Measurements from ENCODE around the gene GAB1.

- no peak for TF ChIP-seq CTCF (IDR thresholded peaks at IDR 0.05)
- no peak for TF ChIP-seq POLR2AphosphoS5 (IDR thresholded peaks at IDR 0.05; ENCODE audit: insufficient read depth in 1 of 2, low read depth in 1 of 2)
- no peak for TF ChIP-seq POLR2A (IDR thresholded peaks at IDR 0.05)
Observed at GRCh38 chr4:143307531-143307930, 29.1 kb upstream of the GAB1 start.

Data from vagina (tissue), 2 donors.